ENCODE measurements around the gene TSPEAR.

- no peak for TF ChIP-seq POLR2A (IDR thresholded peaks at IDR 0.05)
- TF ChIP-seq CTCF (IDR thresholded peaks at IDR 0.05) = no peak
Observed at GRCh38 chr21:44494956-44495355, 216.4 kb downstream of the TSPEAR start.
